HG02943 (cell line): Measurements from ENCODE around the gene TMEM225B.
"Not testable (repeated sequence)": the region's sequence is repeated elsewhere in the genome, so short reads cannot be mapped to it uniquely, and the experiment has no call there.

Source experiments
- ATAC-seq: cut with Tn5 transposase; IDR thresholded peaks from one replicate; pipeline ENCODE4 v1.9.1; 2021; ENCODE audit warnings: mild to moderate bottlenecking, low read depth, moderate library complexity; ENCODE audit not compliant: unreplicated experiment

The TMEM225B gene

GRCh38 chr7:99576251-99576650, 21.8 kb upstream of the TMEM225B start:
- no peak for ATAC-seq

- no peak for ATAC-seq
Observed at GRCh38 chr7:99579281-99579955, 18.6 kb upstream of the TMEM225B start.

- no peak for ATAC-seq
Observed at GRCh38 chr7:99579956-99580777, 17.9 kb upstream of the TMEM225B start.

GRCh38 chr7:99580778-99581332, 17.2 kb upstream of the TMEM225B start:
- ATAC-seq: not testable (repeated sequence)

GRCh38 chr7:99588868-99589267, 9.2 kb upstream of the TMEM225B start:
- no peak for ATAC-seq

GRCh38 chr7:99594948-99595745, 2.9 kb upstream of the TMEM225B start:
- ATAC-seq: no peak

- no peak for ATAC-seq
Observed at GRCh38 chr7:99596408-99596955, 1.6 kb upstream of the TMEM225B start.

- no peak for ATAC-seq
Observed at GRCh38 chr7:99599836-99600235, 1.8 kb downstream of the TMEM225B start.

GRCh38 chr7:99601656-99602310, 3.7 kb downstream of the TMEM225B start:
- ATAC-seq: no peak

- no peak for ATAC-seq
Observed at GRCh38 chr7:99605527-99605926, 7.5 kb downstream of the TMEM225B start.

- ATAC-seq: no peak
Observed at GRCh38 chr7:99606531-99606930, 8.5 kb downstream of the TMEM225B start.

- ATAC-seq: no peak
Observed at GRCh38 chr7:99607548-99607947, 9.5 kb downstream of the TMEM225B start.

- no peak for ATAC-seq
Observed at GRCh38 chr7:99614495-99614894, 16.4 kb downstream of the TMEM225B start.

- no peak for ATAC-seq
Observed at GRCh38 chr7:99615989-99616358, 17.9 kb downstream of the TMEM225B start.

GRCh38 chr7:99616359-99617191, 18.5 kb downstream of the TMEM225B start, which contains the start of gene ZSCAN25:
ZSCAN25 (plus strand) TSS chr7:99616946; CDS start chr7:99619607, 2,661 bp downstream.
- ATAC-seq: peak; percentile 94

- ATAC-seq: no peak
Observed at GRCh38 chr7:99617192-99617781, 19.2 kb downstream of the TMEM225B start.

GRCh38 chr7:99618726-99619125, 20.7 kb downstream of the TMEM225B start:
- no peak for ATAC-seq

GRCh38 chr7:99619571-99620130, 21.6 kb downstream of the TMEM225B start:
- ATAC-seq: no peak
